ENCODE data around the gene SYNGR1.

Gene SYNGR1

GRCh38 chr22:39365492-39365780 is 15.6 kb downstream of the SYNGR1 start:
- Histone ChIP-seq H3K36me3 (replicated peaks in 1 of 2; ENCODE audit: control insufficient read depth in 2 of 2, insufficient read depth in 2 of 2, low read length in 2 of 2) (peaks cover 0 to 5% of the 10 kb centered on the region in 2 donors), H3K9me3 (replicated peaks in 1 of 2; ENCODE audit: control insufficient read depth in 2 of 2, insufficient read depth in 1 of 2, low read depth in 1 of 2, low read length in 2 of 2) (no peaks in the 10 kb centered on the region), H3K9ac (ENCODE audit: low read depth, low read length, poor library complexity) (no peak overlapping the region), H4K91ac (ENCODE audit: low read depth, low read length, poor library complexity) (no peak overlapping the region), H4K8ac (ENCODE audit: low read depth, low read length) (no peak overlapping the region), H2BK12ac (ENCODE audit: low read length) (no peak overlapping the region), H2AFZ (ENCODE audit: low read length) (no peak overlapping the region), H3K27me3 (ENCODE audit: control insufficient read depth in 3 of 3, insufficient read depth in 3 of 3, low read depth in 1 of 3, low read length in 3 of 3) (no peaks in the 10 kb centered on the region), H3K4me1 (ENCODE audit: control insufficient read depth in 2 of 2, insufficient read depth in 1 of 2, low read depth in 1 of 2, low read length in 2 of 2) (peaks cover 0 to 22% of the 10 kb centered on the region in 2 donors), H3K14ac (ENCODE audit: low read length) (no peak overlapping the region), H3K4me3 (ENCODE audit: low read length in 2 of 2) (no peak overlapping the region), H2AK5ac (ENCODE audit: low read depth, low read length) (no peak overlapping the region), H3K27ac (replicated peaks; ENCODE audit: low read length) (no peak overlapping the region), H2BK15ac (ENCODE audit: low read length) (no peak overlapping the region), H2BK120ac (ENCODE audit: low read depth, low read length) (no peak overlapping the region), H3K23ac (ENCODE audit: low read depth, low read length, poor library complexity) (no peak overlapping the region), H3K4me2 (ENCODE audit: insufficient read depth, low read length, poor library complexity, severe bottlenecking) (no peak overlapping the region), H2BK5ac (ENCODE audit: low read length) (no peak overlapping the region), H3K79me1 (ENCODE audit: low read depth, low read length) (peaks cover 10% of the 10 kb centered on the region), H3K4ac (ENCODE audit: low read length) (no peak overlapping the region), H3K18ac (ENCODE audit: low read length) (no peak overlapping the region)
- WGBS, 2 donors (ENCODE audit: extremely low coverage in 2 of 2, insufficient read length in 2 of 2, insufficient replicate concordance in 1 of 2), result no CpG with 5 or more reads among the region's 3 CpGs
- DNase-seq (ENCODE audit: low spot score), result no peak

- H3K36me3 ChIP-seq (replicated peaks in 1 of 2; ENCODE audit: control insufficient read depth in 2 of 2, insufficient read depth in 2 of 2, low read length in 2 of 2), result peaks cover 0 to 5% of the 10 kb centered on the region in 2 donors
- H2AK5ac ChIP-seq (ENCODE audit: low read depth, low read length), result peak overlapping the region; percentile 31
- no peaks in the 10 kb centered on the region for H3K27me3 ChIP-seq (ENCODE audit: control insufficient read depth in 3 of 3, insufficient read depth in 3 of 3, low read depth in 1 of 3, low read length in 3 of 3)
- H2BK12ac ChIP-seq (ENCODE audit: low read length), result no peak overlapping the region
- no peak overlapping the region for H2BK15ac ChIP-seq (ENCODE audit: low read length)
- H2BK120ac ChIP-seq (ENCODE audit: low read depth, low read length), result no peak overlapping the region
- no peak overlapping the region for H3K4ac ChIP-seq (ENCODE audit: low read length)
- H3K18ac ChIP-seq (ENCODE audit: low read length), result no peak overlapping the region
- no peak overlapping the region for H3K9ac ChIP-seq (ENCODE audit: low read depth, low read length, poor library complexity)
- peaks cover 10% of the 10 kb centered on the region for H3K79me1 ChIP-seq (ENCODE audit: low read depth, low read length)
- no peak overlapping the region for H3K27ac ChIP-seq (replicated peaks; ENCODE audit: low read length)
- no peak overlapping the region for H3K4me3 ChIP-seq (ENCODE audit: low read length in 2 of 2)
- H3K23ac ChIP-seq (ENCODE audit: low read depth, low read length, poor library complexity), result no peak overlapping the region
- H3K4me2 ChIP-seq (ENCODE audit: insufficient read depth, low read length, poor library complexity, severe bottlenecking), result no peak overlapping the region
- no peak overlapping the region for H2AFZ ChIP-seq (ENCODE audit: low read length)
- DNase-seq (ENCODE audit: low spot score), result no peak
- no peak overlapping the region for H2BK5ac ChIP-seq (ENCODE audit: low read length)
- H3K14ac ChIP-seq (ENCODE audit: low read length), result no peak overlapping the region
- peaks cover 0 to 2% of the 10 kb centered on the region in 2 donors for H3K9me3 ChIP-seq (replicated peaks in 1 of 2; ENCODE audit: control insufficient read depth in 2 of 2, insufficient read depth in 1 of 2, low read depth in 1 of 2, low read length in 2 of 2)
- no peak overlapping the region for H4K8ac ChIP-seq (ENCODE audit: low read depth, low read length)
- H3K4me1 ChIP-seq (ENCODE audit: control insufficient read depth in 2 of 2, insufficient read depth in 1 of 2, low read depth in 1 of 2, low read length in 2 of 2), result peaks cover 0 to 17% of the 10 kb centered on the region in 2 donors
- no peak overlapping the region for H4K91ac ChIP-seq (ENCODE audit: low read depth, low read length, poor library complexity)
- no CpG with 5 or more reads among the region's 9 CpGs for WGBS, 2 donors (ENCODE audit: extremely low coverage in 2 of 2, insufficient read length in 2 of 2, insufficient replicate concordance in 1 of 2)
Observed at GRCh38 chr22:39367035-39367434, 17.2 kb downstream of the SYNGR1 start.

- no peak overlapping the region for H3K18ac ChIP-seq (ENCODE audit: low read length)
- no peak for DNase-seq (ENCODE audit: low spot score)
- H3K9me3 ChIP-seq (replicated peaks in 1 of 2; ENCODE audit: control insufficient read depth in 2 of 2, insufficient read depth in 1 of 2, low read depth in 1 of 2, low read length in 2 of 2), result peaks cover 2% of the 10 kb centered on the region in 2 donors
- H3K23ac ChIP-seq (ENCODE audit: low read depth, low read length, poor library complexity), result no peak overlapping the region
- H4K91ac ChIP-seq (ENCODE audit: low read depth, low read length, poor library complexity), result no peak overlapping the region
- no peaks in the 10 kb centered on the region for H3K27me3 ChIP-seq (ENCODE audit: control insufficient read depth in 3 of 3, insufficient read depth in 3 of 3, low read depth in 1 of 3, low read length in 3 of 3)
- no peak overlapping the region for H2BK5ac ChIP-seq (ENCODE audit: low read length)
- H3K4ac ChIP-seq (ENCODE audit: low read length), result no peak overlapping the region
- peaks cover 0 to 9% of the 10 kb centered on the region in 2 donors for H3K4me1 ChIP-seq (ENCODE audit: control insufficient read depth in 2 of 2, insufficient read depth in 1 of 2, low read depth in 1 of 2, low read length in 2 of 2)
- no peak overlapping the region for H3K4me2 ChIP-seq (ENCODE audit: insufficient read depth, low read length, poor library complexity, severe bottlenecking)
- no peak overlapping the region for H4K8ac ChIP-seq (ENCODE audit: low read depth, low read length)
- H2AFZ ChIP-seq (ENCODE audit: low read length), result no peak overlapping the region
- H3K36me3 ChIP-seq (replicated peaks in 1 of 2; ENCODE audit: control insufficient read depth in 2 of 2, insufficient read depth in 2 of 2, low read length in 2 of 2), result peaks cover 0 to 5% of the 10 kb centered on the region in 2 donors
- H3K14ac ChIP-seq (ENCODE audit: low read length), result no peak overlapping the region
- no peak overlapping the region for H2AK5ac ChIP-seq (ENCODE audit: low read depth, low read length)
- H2BK12ac ChIP-seq (ENCODE audit: low read length), result no peak overlapping the region
- WGBS, 2 donors (ENCODE audit: extremely low coverage in 2 of 2, insufficient read length in 2 of 2, insufficient replicate concordance in 1 of 2), result no CpG with 5 or more reads among the region's 9 CpGs
- no peak overlapping the region for H3K9ac ChIP-seq (ENCODE audit: low read depth, low read length, poor library complexity)
- peaks cover 5% of the 10 kb centered on the region for H3K79me1 ChIP-seq (ENCODE audit: low read depth, low read length)
- no peak overlapping the region for H3K4me3 ChIP-seq (ENCODE audit: low read length in 2 of 2)
- no peak overlapping the region for H2BK120ac ChIP-seq (ENCODE audit: low read depth, low read length)
- H3K27ac ChIP-seq (replicated peaks; ENCODE audit: low read length), result no peak overlapping the region
- no peak overlapping the region for H2BK15ac ChIP-seq (ENCODE audit: low read length)
Observed at GRCh38 chr22:39368461-39368911, 18.7 kb downstream of the SYNGR1 start.

- no peak overlapping the region for H3K27ac ChIP-seq (replicated peaks; ENCODE audit: low read length)
- H3K27me3 ChIP-seq (ENCODE audit: control insufficient read depth in 3 of 3, insufficient read depth in 3 of 3, low read depth in 1 of 3, low read length in 3 of 3), result no peaks in the 10 kb centered on the region
- no peak overlapping the region for H3K4me2 ChIP-seq (ENCODE audit: insufficient read depth, low read length, poor library complexity, severe bottlenecking)
- H3K4ac ChIP-seq (ENCODE audit: low read length), result no peak overlapping the region
- peaks cover 0 to 5% of the 10 kb centered on the region in 2 donors for H3K36me3 ChIP-seq (replicated peaks in 1 of 2; ENCODE audit: control insufficient read depth in 2 of 2, insufficient read depth in 2 of 2, low read length in 2 of 2)
- H4K91ac ChIP-seq (ENCODE audit: low read depth, low read length, poor library complexity), result no peak overlapping the region
- H2BK15ac ChIP-seq (ENCODE audit: low read length), result no peak overlapping the region
- no peak overlapping the region for H3K18ac ChIP-seq (ENCODE audit: low read length)
- no peak overlapping the region for H2AK5ac ChIP-seq (ENCODE audit: low read depth, low read length)
- no peak overlapping the region for H2BK12ac ChIP-seq (ENCODE audit: low read length)
- H3K14ac ChIP-seq (ENCODE audit: low read length), result no peak overlapping the region
- no peak overlapping the region for H4K8ac ChIP-seq (ENCODE audit: low read depth, low read length)
- WGBS, 2 donors (ENCODE audit: extremely low coverage in 2 of 2, insufficient read length in 2 of 2, insufficient replicate concordance in 1 of 2), result no CpG with 5 or more reads among the region's 6 CpGs
- H2AFZ ChIP-seq (ENCODE audit: low read length), result no peak overlapping the region
- peaks cover 5% of the 10 kb centered on the region for H3K79me1 ChIP-seq (ENCODE audit: low read depth, low read length)
- no peak for DNase-seq (ENCODE audit: low spot score)
- H3K9ac ChIP-seq (ENCODE audit: low read depth, low read length, poor library complexity), result no peak overlapping the region
- no peak overlapping the region for H2BK5ac ChIP-seq (ENCODE audit: low read length)
- peaks cover 0 to 3% of the 10 kb centered on the region in 2 donors for H3K4me1 ChIP-seq (ENCODE audit: control insufficient read depth in 2 of 2, insufficient read depth in 1 of 2, low read depth in 1 of 2, low read length in 2 of 2)
- H3K9me3 ChIP-seq (replicated peaks in 1 of 2; ENCODE audit: control insufficient read depth in 2 of 2, insufficient read depth in 1 of 2, low read depth in 1 of 2, low read length in 2 of 2), result peaks cover 2% of the 10 kb centered on the region in 2 donors
- H3K23ac ChIP-seq (ENCODE audit: low read depth, low read length, poor library complexity), result no peak overlapping the region
- H2BK120ac ChIP-seq (ENCODE audit: low read depth, low read length), result no peak overlapping the region
- H3K4me3 ChIP-seq (ENCODE audit: low read length in 2 of 2), result no peak overlapping the region
Observed at GRCh38 chr22:39369186-39369585, 19.4 kb downstream of the SYNGR1 start.
